ENCODE measurements around the gene MACO1.

MACO1 gene

GRCh38 chr1:25476186-25477097 is 45.7 kb downstream of the MACO1 start:
- TF ChIP-seq TCF12 (IDR thresholded peaks at IDR 0.05; ENCODE audit: low read depth) (no peak), CREB1 (IDR thresholded peaks at IDR 0.05; ENCODE audit: low read depth) (no peak), TEAD4 (IDR thresholded peaks at IDR 0.05) (no peak), YY1 (IDR thresholded peaks at IDR 0.05; ENCODE audit: low read depth) (no peak), EP300 (IDR thresholded peaks at IDR 0.05; ENCODE audit: borderline replicate concordance) (no peak), EGR1 (IDR thresholded peaks at IDR 0.05) (no peak), TAF1 (IDR thresholded peaks at IDR 0.05; ENCODE audit: low read depth) (no peak), ZBTB7A (IDR thresholded peaks at IDR 0.05; ENCODE audit: low read depth) (no peak), FOXM1 (IDR thresholded peaks at IDR 0.05; ENCODE audit: borderline replicate concordance, low read depth) (no peak), NFIC (IDR thresholded peaks at IDR 0.05) (no peak), RAD21 (IDR thresholded peaks at IDR 0.05; ENCODE audit: low read depth) (no peak), CEBPB (IDR thresholded peaks at IDR 0.05) (no peak)
- TF ChIP-seq, protein P1, sequence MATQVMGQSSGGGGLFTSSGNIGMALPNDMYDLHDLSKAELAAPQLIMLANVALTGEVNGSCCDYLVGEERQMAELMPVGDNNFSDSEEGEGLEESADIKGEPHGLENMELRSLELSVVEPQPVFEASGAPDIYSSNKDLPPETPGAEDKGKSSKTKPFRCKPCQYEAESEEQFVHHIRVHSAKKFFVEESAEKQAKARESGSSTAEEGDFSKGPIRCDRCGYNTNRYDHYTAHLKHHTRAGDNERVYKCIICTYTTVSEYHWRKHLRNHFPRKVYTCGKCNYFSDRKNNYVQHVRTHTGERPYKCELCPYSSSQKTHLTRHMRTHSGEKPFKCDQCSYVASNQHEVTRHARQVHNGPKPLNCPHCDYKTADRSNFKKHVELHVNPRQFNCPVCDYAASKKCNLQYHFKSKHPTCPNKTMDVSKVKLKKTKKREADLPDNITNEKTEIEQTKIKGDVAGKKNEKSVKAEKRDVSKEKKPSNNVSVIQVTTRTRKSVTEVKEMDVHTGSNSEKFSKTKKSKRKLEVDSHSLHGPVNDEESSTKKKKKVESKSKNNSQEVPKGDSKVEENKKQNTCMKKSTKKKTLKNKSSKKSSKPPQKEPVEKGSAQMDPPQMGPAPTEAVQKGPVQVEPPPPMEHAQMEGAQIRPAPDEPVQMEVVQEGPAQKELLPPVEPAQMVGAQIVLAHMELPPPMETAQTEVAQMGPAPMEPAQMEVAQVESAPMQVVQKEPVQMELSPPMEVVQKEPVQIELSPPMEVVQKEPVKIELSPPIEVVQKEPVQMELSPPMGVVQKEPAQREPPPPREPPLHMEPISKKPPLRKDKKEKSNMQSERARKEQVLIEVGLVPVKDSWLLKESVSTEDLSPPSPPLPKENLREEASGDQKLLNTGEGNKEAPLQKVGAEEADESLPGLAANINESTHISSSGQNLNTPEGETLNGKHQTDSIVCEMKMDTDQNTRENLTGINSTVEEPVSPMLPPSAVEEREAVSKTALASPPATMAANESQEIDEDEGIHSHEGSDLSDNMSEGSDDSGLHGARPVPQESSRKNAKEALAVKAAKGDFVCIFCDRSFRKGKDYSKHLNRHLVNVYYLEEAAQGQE (IDR thresholded peaks at IDR 0.05; ENCODE audit: low read depth): no peak
- TF ChIP-seq, protein P2, sequence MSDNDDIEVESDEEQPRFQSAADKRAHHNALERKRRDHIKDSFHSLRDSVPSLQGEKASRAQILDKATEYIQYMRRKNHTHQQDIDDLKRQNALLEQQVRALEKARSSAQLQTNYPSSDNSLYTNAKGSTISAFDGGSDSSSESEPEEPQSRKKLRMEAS (IDR thresholded peaks at IDR 0.05): no peak
- TF ChIP-seq, protein P3, sequence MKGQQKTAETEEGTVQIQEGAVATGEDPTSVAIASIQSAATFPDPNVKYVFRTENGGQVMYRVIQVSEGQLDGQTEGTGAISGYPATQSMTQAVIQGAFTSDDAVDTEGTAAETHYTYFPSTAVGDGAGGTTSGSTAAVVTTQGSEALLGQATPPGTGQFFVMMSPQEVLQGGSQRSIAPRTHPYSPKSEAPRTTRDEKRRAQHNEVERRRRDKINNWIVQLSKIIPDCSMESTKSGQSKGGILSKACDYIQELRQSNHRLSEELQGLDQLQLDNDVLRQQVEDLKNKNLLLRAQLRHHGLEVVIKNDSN (IDR thresholded peaks at IDR 0.05): no peak

DNA sequence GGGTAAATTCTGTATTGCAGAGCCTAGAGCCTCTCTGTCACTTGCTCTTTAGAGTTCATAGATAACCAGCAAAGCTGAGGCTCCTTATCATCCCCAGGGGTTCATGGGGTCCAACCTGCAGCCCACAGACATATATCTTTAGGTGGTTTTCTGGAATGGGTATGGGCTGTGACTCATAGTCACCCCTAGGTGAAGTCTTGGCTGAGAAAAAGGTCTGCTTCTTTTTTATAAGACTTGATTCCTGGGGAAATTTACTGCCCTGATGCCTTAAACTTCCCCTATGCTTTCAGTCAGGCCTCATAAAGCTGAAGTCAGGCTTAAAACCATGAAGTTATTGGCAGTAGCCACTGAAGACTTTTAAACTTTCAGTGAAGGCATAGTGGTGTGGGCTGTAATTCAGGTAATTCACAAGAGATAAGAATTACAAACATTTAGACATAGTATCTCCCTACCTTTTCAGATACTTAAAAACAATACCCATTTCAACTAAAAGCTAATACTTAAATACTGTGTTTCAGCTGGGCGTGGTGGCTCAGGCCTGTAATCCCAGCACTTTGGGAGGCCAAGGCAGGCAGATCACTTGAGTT is 46.8 kb downstream of the MACO1 start:
- TF ChIP-seq, protein P3 (IDR thresholded peaks at IDR 0.05): no peak
- no peak for TF ChIP-seq FOXM1 (IDR thresholded peaks at IDR 0.05; ENCODE audit: borderline replicate concordance, low read depth)

GRCh38 chr1:25478633-25479032 is 47.9 kb downstream of the MACO1 start:
- TF ChIP-seq CEBPB (IDR thresholded peaks at IDR 0.05): peak; percentile 64
- TF ChIP-seq YY1 (IDR thresholded peaks at IDR 0.05; ENCODE audit: low read depth): no peak

- TF ChIP-seq, protein P1 (IDR thresholded peaks at IDR 0.05; ENCODE audit: low read depth): no peak
- no peak for TF ChIP-seq YY1 (IDR thresholded peaks at IDR 0.05; ENCODE audit: low read depth)
- no peak for TF ChIP-seq CREB1 (IDR thresholded peaks at IDR 0.05; ENCODE audit: low read depth)
- no peak for TF ChIP-seq RAD21 (IDR thresholded peaks at IDR 0.05; ENCODE audit: low read depth)
Measured at GRCh38 chr1:25481625-25482024, 50.9 kb downstream of the MACO1 start.

GRCh38 chr1:25482211-25482610 is 51.5 kb downstream of the MACO1 start:
- TF ChIP-seq FOXM1 (IDR thresholded peaks at IDR 0.05; ENCODE audit: borderline replicate concordance, low read depth) (no peak), YY1 (IDR thresholded peaks at IDR 0.05; ENCODE audit: low read depth) (no peak), TCF12 (IDR thresholded peaks at IDR 0.05; ENCODE audit: low read depth) (no peak), CEBPB (IDR thresholded peaks at IDR 0.05) (no peak), ZBTB7A (IDR thresholded peaks at IDR 0.05; ENCODE audit: low read depth) (no peak), CREB1 (IDR thresholded peaks at IDR 0.05; ENCODE audit: low read depth) (no peak), RAD21 (IDR thresholded peaks at IDR 0.05; ENCODE audit: low read depth) (no peak), NFIC (IDR thresholded peaks at IDR 0.05) (no peak), EGR1 (IDR thresholded peaks at IDR 0.05) (no peak), TEAD4 (IDR thresholded peaks at IDR 0.05) (no peak), EP300 (IDR thresholded peaks at IDR 0.05; ENCODE audit: borderline replicate concordance) (no peak), TAF1 (IDR thresholded peaks at IDR 0.05; ENCODE audit: low read depth) (no peak)
- TF ChIP-seq, protein P1 (IDR thresholded peaks at IDR 0.05; ENCODE audit: low read depth): no peak
- TF ChIP-seq, protein P3 (IDR thresholded peaks at IDR 0.05): no peak
- TF ChIP-seq, protein P2 (IDR thresholded peaks at IDR 0.05): no peak
